UCSD-AML1 (cell line): ENCODE data around the gene C1orf174.
A peak's percentile ranks its signal among the peaks of the same experiment; 100 is the strongest.

Source experiments
- DNase-seq: peaks from one replicate; lab custom pipeline; 2025; ENCODE audit not compliant: unreplicated experiment; lab: John Stamatoyannopoulos, UW

The C1orf174 gene

GRCh38 chr1:3898475-3898735 is 1.7 kb downstream of the C1orf174 start:
- no peak for DNase-seq

DNA sequence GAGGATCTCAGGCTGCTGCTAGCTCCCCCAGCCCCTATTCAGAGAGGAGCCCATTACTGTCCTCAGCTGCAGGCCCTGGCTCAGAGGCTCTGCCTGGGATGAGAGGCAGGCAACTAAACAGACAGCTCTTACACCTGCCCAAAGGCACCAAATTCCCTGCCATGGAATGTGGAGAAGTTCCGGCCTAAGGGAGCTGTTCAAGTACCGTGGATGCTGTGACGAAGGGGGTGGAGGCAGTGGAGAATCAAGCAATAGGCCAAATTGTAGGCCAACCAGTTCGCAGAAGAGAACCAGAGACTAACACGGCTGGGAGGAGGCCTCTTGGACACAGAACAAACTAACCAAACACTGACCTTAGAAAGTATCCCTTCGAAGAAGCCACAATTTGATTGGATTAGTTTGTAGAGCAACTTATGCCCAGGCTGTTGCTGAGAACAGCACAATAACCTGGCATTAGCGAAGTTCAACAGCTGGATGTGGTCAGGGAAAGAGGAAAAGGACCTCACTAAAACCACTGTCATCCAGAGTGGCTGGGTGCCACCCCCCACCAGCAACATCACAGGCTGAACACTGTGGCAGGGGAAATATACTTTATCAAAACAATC is 3.6 kb downstream of the C1orf174 start:
- DNase-seq = peak; percentile 51

DNA sequence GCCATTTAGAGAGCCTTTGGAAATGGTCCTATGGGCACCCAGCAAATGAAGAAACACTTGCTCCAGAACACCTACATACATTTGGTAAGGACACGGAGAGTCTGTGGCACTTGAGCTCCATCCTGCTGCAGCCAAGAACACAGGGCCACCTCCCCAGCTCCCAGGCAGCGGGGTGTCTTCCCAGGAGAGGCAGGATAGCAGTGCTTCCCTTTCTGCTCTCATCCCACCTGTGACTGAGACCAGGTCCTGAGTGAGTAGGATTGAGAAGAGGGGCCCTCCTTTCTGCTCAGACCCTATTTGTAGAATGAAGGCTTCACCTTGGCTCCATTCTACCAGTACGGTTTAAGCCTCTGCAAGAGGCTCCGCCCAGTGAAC is 4.1 kb downstream of the C1orf174 start:
- no peak for DNase-seq

DNA sequence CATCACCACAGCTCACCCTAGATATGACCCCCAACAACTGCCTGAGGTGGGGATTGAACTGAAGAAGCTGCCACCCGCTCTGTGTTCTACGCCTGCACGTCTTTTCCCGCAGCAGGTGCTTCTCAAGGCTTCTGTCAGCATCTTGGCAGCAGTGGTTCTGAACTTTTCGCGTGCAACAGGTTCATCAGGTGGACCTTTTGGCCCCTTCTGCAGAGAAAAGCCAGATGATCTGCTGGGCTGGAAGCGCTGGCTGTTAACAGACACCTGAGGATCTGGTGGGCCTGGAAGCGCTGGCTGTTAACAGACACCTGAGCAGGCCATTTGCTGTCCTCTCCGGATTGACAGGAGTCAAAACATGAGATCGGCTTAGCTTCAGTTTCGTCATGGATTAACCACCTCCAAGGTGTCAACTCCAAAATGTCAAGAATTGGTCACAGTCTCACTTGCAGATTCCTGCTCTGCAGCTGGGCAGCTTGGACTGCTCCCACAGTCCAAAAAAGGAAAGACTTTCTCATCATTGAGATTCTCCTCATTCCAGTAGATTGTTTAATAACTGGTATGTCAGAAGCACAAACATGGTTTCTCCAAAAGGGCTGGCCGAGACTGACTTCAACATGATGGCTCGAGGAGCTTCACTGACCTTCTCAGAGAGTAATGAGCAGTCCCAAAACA is 4.7 kb downstream of the C1orf174 start:
- DNase-seq = no peak

DNA sequence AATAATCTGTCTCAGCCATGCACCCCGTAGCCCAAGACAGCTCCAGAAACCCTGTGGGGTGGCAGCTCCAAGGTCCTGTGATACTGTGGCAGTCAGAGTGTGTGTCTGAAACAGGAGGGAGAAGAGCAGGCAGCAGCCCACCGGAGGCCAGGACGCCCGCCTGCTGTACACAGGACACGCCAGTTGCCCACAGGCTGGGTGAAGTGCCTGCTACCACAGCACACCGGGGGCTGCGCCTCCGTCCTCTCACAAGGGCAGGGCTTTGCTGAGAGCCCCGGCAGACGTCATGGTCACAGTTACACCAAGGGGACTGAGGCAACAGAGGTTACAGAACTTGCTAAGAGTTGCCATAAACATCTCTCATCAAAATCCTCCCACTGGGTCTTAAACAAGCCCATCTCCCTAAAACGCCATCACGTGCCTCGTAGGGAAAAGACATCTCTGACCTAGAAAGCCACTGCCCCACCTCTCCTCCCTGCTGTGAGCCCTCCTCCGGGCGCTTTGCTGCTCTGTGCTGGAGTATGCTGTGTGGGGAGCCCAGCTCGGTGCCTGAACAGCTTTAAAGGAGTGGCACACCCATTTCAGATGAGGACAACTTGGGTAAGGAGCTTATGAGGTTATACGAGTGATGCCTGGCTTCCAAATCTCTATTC is 5.3 kb downstream of the C1orf174 start:
- no peak for DNase-seq

DNA sequence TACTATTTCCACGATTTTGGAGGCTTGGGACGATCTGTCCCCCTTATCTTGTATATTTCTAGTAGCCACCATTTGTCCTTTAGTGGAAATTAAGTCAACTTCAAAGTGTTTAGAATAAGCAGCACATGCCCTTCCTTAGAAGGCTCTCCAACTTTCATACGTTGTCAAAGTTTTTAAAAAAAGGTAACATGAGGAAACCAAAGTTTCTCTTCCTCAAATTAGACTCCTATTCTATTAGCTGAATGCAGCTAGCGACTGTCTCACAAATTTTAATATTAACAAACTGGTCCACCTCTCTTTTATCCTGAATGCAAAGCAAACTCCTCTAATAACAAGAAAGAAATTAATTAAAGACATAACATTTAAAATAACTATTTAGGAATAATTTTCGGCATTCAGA is 6.9 kb downstream of the C1orf174 start:
- DNase-seq = no peak

- no peak for DNase-seq
These were observed 7.3 kb downstream of the C1orf174 start for GRCh38 chr1:3892748-3893147.

- DNase-seq = no peak
These were observed 8.7 kb downstream of the C1orf174 start for GRCh38 chr1:3891329-3891865.

- DNase-seq = no peak
These were observed 9.4 kb downstream of the C1orf174 start for GRCh38 chr1:3890389-3891328.

DNA sequence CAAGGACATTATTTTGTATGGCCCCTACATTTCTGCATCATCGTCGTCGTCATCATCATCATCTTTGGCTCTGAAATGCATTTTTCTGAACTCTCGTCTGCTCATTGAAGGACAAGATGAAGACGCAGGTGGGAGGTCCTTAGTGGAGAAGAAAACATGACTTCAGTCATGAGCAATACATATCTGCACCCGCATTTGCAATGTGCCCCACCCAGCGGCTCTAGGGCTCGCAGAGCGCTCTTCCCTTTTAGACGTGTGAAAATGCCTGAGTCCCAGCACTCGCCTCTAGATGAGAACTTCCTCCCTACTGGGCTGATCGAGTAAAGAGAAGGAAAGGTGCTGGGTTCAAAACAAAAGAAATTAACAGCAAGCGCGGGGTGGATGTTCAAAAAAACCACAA is 10.1 kb downstream of the C1orf174 start:
- no peak for DNase-seq

DNA sequence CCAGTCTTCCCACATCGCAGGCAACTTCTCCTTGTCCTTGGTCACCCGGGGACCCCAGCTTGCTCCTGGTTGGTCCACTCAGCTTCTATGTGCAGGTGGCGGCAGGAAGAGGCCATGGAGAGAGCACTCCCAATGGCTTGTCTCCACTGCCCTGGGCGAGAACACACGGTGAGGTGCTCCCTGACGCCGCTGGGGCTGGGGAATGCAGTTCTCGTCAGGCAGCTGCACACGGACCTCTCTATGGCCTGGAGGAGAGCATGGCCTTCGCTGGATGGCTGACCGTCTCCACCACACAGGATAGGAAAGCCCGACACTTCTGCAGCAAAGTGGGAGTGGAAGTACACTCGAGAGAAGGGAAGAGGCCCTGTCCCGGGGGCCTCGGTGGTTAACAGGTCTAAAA is 11.8 kb downstream of the C1orf174 start:
- no peak for DNase-seq

GRCh38 chr1:3886691-3887090 is 13.4 kb downstream of the C1orf174 start:
- no peak for DNase-seq

- DNase-seq = no peak
These were observed 13.9 kb downstream of the C1orf174 start for GRCh38 chr1:3886106-3886670.

DNA sequence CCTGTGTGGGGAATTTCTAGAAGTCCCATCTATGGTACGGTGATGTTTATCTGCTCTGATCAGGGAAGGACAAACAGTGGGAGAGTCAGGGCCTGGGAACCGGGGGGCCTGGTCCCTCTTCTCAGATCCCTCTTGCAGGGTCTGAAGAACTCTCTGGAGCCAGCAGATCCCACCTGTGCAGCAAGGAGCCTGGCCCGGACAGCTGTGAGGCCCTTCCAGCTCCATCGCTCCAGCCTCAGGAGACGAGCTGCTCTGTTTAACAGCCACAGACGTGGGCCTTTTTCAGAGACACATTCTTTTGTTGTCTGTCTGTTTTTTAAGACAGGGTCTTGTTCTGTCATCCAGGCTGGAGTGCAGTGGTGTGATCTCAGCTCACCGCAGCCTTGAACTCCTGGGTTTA is 14.5 kb downstream of the C1orf174 start:
- no peak for DNase-seq

DNA sequence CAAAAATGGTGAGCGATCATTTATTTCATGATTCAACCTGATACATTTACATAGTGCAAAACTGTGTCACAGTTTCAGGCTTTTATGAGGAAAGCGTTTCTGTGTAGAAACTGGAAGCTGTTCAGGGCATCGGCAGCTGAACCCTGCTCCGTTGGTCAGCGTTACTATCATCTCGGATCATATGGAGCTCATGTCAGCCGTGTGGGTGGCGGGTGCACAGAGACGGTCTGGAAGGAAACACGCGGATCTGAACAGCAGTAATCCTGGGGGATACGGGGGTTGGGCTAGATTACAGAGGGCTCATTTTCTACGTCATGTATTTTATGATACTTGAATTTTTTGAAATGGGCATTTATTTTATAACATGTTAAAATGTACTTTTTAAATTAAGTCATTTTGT is 15.1 kb downstream of the C1orf174 start:
- no peak for DNase-seq

DNA sequence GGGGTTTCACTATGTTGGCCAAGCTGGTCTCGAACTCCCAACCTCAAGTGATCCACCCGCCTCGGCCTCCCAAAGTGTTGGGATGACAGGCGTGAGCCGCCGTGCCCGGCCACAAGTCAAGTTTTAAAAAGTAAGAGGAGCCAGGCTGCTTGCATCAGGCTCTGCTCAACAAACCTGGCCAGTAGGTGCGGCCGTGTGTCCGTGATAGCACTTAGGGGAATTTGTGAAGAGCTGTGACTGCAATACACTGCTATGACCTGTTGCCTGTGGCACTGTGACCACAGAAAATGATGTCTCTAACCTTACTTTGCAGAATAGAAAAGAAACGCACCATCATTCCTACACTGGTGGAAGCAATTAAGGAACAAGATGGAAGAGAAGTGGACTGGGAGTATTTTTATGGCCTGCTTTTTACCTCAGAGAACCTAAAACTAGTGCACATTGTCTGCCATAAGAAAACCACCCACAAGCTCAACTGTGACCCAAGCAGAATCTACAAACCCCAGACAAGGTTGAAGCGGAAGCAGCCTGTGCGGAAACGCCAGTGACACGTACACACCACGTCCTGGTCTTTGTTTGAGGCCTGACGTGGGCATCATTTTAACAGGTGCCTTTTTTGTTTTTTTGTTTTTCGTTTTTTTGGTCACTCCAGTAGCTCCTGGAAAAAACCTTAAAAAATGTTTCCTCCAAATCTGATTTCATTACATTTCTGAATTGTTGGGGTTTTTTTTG is 16.7 kb downstream of the C1orf174 start:
- no peak for DNase-seq

GRCh38 chr1:3881193-3881480 is 18.9 kb downstream of the C1orf174 start:
- no peak for DNase-seq

- peak; percentile 25 for DNase-seq
These were observed 19.5 kb downstream of the C1orf174 start for GRCh38 chr1:3880429-3881192.

GRCh38 chr1:3879787-3880428 is 20.2 kb downstream of the C1orf174 start:
- DNase-seq = no peak
